Astrocyte (in vitro differentiated cells and primary cell): ENCODE results near the gene DDX18. TPM values are rescaled to one million over a fixed set of nuclear protein-coding genes. Genes with fewer than 3 reads are reported as not detected.
A peak's percentile ranks its signal among the peaks of the same experiment; 100 is the strongest.

Experiments used
- DNase-seq: peaks from one replicate; pipeline ENCODE4 v3.0.0-alpha.2; 2010; ENCODE audit warnings: low read depth
- FAIRE-seq: peaks from 2 replicates; lab custom pipeline; 2011; peaks lifted over from hg19 to GRCh38; lab: Jason Lieb, UNC
- H2AFZ ChIP-seq: 2 replicates; pipeline ENCODE4 v1.6.0; 2012; ENCODE audit warnings: low read depth, low read length, inconsistent platforms
- H3K27ac ChIP-seq: 2 replicates; pipeline ENCODE4 v1.5.1; 2011; ENCODE audit warnings: low read depth, low read length, inconsistent platforms
- H3K27me3 ChIP-seq: 2 replicates; pipeline ENCODE4 v1.6.0; 2011; ENCODE audit warnings: low read length, inconsistent platforms; ENCODE audit not compliant: insufficient read depth
- H3K36me3 ChIP-seq: 2 replicates; pipeline ENCODE4 v1.5.1; 2011; ENCODE audit warnings: low read length, inconsistent platforms; ENCODE audit not compliant: insufficient read depth
- H3K4me1 ChIP-seq: 2 replicates; pipeline ENCODE4 v1.5.1; 2011; ENCODE audit warnings: low read length, inconsistent platforms; ENCODE audit not compliant: insufficient read depth
- H3K4me2 ChIP-seq: 2 replicates; pipeline ENCODE4 v1.6.0; 2012; ENCODE audit warnings: low read length, inconsistent platforms
- H3K4me3 ChIP-seq: 2 replicates; pipeline ENCODE4 v1.5.1; 2011; ENCODE audit warnings: low read depth, mild to moderate bottlenecking, low read length, inconsistent platforms; ENCODE audit not compliant: insufficient read depth
- H3K79me2 ChIP-seq: 2 replicates; pipeline ENCODE4 v1.6.0; 2012; ENCODE audit warnings: mild to moderate bottlenecking, low read length, inconsistent platforms; ENCODE audit not compliant: insufficient read depth
- H3K9ac ChIP-seq: 2 replicates; pipeline ENCODE4 v1.6.0; 2012; ENCODE audit warnings: mild to moderate bottlenecking, low read length, inconsistent platforms
- H3K9me3 ChIP-seq: 2 replicates; pipeline ENCODE4 v1.5.1; 2012; ENCODE audit warnings: low read depth, mild to moderate bottlenecking, low read length, inconsistent platforms; ENCODE audit not compliant: insufficient read depth
- H4K20me1 ChIP-seq: 2 replicates; pipeline ENCODE4 v1.6.0; 2012; ENCODE audit warnings: low read length, inconsistent platforms; ENCODE audit not compliant: insufficient read depth
- H3K27ac Mint-ChIP-seq: one replicate; pipeline ENCODE4 v1.8.0; 2021; ENCODE audit warnings: mild to moderate bottlenecking, mixed read lengths; ENCODE audit not compliant: unreplicated experiment
- H3K27me3 Mint-ChIP-seq: one replicate; pipeline ENCODE4 v1.8.0; 2021; ENCODE audit warnings: low read depth, mixed read lengths; ENCODE audit not compliant: unreplicated experiment
- H3K36me3 Mint-ChIP-seq: one replicate; pipeline ENCODE4 v1.8.0; 2021; ENCODE audit warnings: low read depth, mixed read lengths; ENCODE audit not compliant: unreplicated experiment
- H3K4me1 Mint-ChIP-seq: one replicate; pipeline ENCODE4 v1.8.0; 2021; ENCODE audit warnings: low read depth, mixed read lengths; ENCODE audit not compliant: unreplicated experiment
- H3K4me3 Mint-ChIP-seq: one replicate; pipeline ENCODE4 v1.8.0; 2021; ENCODE audit warnings: mild to moderate bottlenecking, moderate library complexity, mixed read lengths; ENCODE audit not compliant: unreplicated experiment
- H3K9me3 Mint-ChIP-seq: one replicate; pipeline ENCODE4 v1.8.0; 2021; ENCODE audit warnings: mild to moderate bottlenecking, mixed read lengths; ENCODE audit not compliant: unreplicated experiment
- CTCF ChIP-seq: IDR thresholded peaks from 2 replicates; pipeline ENCODE4 v1.5.1; 2011; ENCODE audit warnings: low read depth, mild to moderate bottlenecking, inconsistent platforms, low read length, moderate library complexity; ENCODE audit not compliant: insufficient read depth
- EZH2 ChIP-seq: IDR thresholded peaks from 2 replicates; pipeline ENCODE4 v1.6.1; 2012; ENCODE audit warnings: mild to moderate bottlenecking, low read length, inconsistent platforms; ENCODE audit not compliant: insufficient read depth
- total RNA-seq: library from RNA; stranded (reverse); gene quantifications from 2 replicates; pipeline ENCODE4 v1.2.1, GENCODE V29; 2021

The DDX18 gene
- total RNA-seq, 1 donor from 2014 or later = 72.6 TPM

- H3K27ac ChIP-seq = no peak overlapping the region
- Mint-ChIP-seq H3K36me3 (peaks cover 36% of the 10 kb centered on the region), H3K4me1 (peaks cover 8% of the 10 kb centered on the region), H3K27me3 (no peaks in the 10 kb centered on the region), H3K9me3 (no peaks in the 10 kb centered on the region), H3K4me3 (no peak overlapping the region), H3K27ac (no peak overlapping the region)
- no peak overlapping the region for H3K9ac ChIP-seq
- H3K27me3 ChIP-seq = no peaks in the 10 kb centered on the region
- H3K36me3 ChIP-seq = peaks cover 52% of the 10 kb centered on the region
- H3K4me3 ChIP-seq = no peak overlapping the region
- DNase-seq (no peak), FAIRE-seq (no peak)
- H3K4me1 ChIP-seq = no peaks in the 10 kb centered on the region
- no peaks in the 10 kb centered on the region for H3K9me3 ChIP-seq
- TF ChIP-seq EZH2 (no peak), CTCF (no peak)
- H3K79me2 ChIP-seq = no peaks in the 10 kb centered on the region
- peaks cover 40% of the 10 kb centered on the region for H4K20me1 ChIP-seq
- no peak overlapping the region for H2AFZ ChIP-seq
- no peak overlapping the region for H3K4me2 ChIP-seq
Observed at GRCh38 chr2:117828870-117829269, 14.4 kb downstream of the DDX18 start.

GRCh38 chr2:117832332-117832731 is 17.8 kb downstream of the DDX18 start:
- Mint-ChIP-seq H3K4me3 (no peak overlapping the region), H3K9me3 (no peaks in the 10 kb centered on the region), H3K36me3 (peaks cover 22% of the 10 kb centered on the region), H3K4me1 (no peaks in the 10 kb centered on the region), H3K27ac (no peak overlapping the region), H3K27me3 (no peaks in the 10 kb centered on the region)
- Histone ChIP-seq H3K4me1 (no peaks in the 10 kb centered on the region), H4K20me1 (peaks cover 43% of the 10 kb centered on the region), H3K27ac (no peak overlapping the region), H3K36me3 (peaks cover 27% of the 10 kb centered on the region), H3K4me2 (no peak overlapping the region), H3K27me3 (no peaks in the 10 kb centered on the region), H3K9me3 (no peaks in the 10 kb centered on the region), H3K79me2 (no peaks in the 10 kb centered on the region), H3K9ac (no peak overlapping the region), H3K4me3 (no peak overlapping the region), H2AFZ (no peak overlapping the region)
- DNase-seq (no peak), FAIRE-seq (no peak)
- no peak for TF ChIP-seq CTCF
- no peak for TF ChIP-seq EZH2

GRCh38 chr2:117832905-117833613 is 18.6 kb downstream of the DDX18 start:
- Mint-ChIP-seq H3K4me1 (no peaks in the 10 kb centered on the region), H3K9me3 (no peaks in the 10 kb centered on the region), H3K27ac (no peak overlapping the region), H3K27me3 (no peaks in the 10 kb centered on the region), H3K36me3 (peaks cover 18% of the 10 kb centered on the region), H3K4me3 (no peak overlapping the region)
- FAIRE-seq (no peak), DNase-seq (peak; percentile 11)
- Histone ChIP-seq H3K79me2 (no peaks in the 10 kb centered on the region), H4K20me1 (peaks cover 43% of the 10 kb centered on the region), H3K4me3 (no peak overlapping the region), H3K27ac (no peak overlapping the region), H3K9ac (no peak overlapping the region), H3K9me3 (no peaks in the 10 kb centered on the region), H3K4me2 (no peak overlapping the region), H3K27me3 (no peaks in the 10 kb centered on the region), H2AFZ (no peak overlapping the region), H3K4me1 (no peaks in the 10 kb centered on the region), H3K36me3 (peaks cover 24% of the 10 kb centered on the region)
- TF ChIP-seq EZH2 (no peak), CTCF (no peak)
